HG02759 (cell line): ENCODE measurements around the gene FAM32A.
A peak's percentile ranks its signal among the peaks of the same experiment; 100 is the strongest.

ENCODE experiments used
- ATAC-seq: cut with Tn5 transposase; IDR thresholded peaks from one replicate; pipeline ENCODE4 v1.9.1; 2021; ENCODE audit warnings: mild to moderate bottlenecking, moderate library complexity; ENCODE audit not compliant: unreplicated experiment

The FAM32A gene

DNA sequence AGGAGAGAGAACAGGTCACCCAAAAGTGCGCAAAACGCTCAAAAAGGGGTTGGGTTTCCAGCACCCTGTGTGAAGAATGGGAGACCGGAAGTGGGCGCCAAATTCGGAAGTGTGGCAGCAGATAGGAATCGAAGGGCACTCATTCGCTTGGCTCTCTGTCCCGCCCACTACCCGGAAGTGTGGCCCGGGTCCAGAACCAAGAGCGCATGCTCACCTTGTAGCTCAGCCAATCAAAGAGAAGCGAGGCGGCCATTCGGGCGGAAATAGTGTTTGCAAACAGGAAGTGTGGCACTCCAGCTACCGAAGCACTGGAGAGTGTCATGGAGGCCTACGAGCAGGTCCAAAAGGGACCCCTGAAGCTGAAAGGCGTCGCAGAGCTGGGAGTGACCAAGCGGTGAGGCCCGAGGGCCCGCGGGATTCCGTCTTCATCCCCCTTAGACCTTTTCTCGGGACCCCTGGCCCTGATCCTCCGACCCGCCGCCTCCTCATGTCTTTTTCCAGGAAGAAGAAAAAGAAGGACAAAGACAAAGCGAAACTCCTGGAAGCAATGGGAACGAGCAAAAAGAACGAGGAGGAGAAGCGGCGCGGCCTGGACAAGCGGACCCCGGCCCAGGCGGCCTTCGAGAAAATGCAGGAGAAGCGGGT, at the start of gene FAM32A:
Gene FAM32A, plus strand, starts transcription at position 288 of the 645 bp plus-strand sequence. Its CDS starts 33 bp downstream, at position 321.
- ATAC-seq: peak; percentile 91

DNA sequence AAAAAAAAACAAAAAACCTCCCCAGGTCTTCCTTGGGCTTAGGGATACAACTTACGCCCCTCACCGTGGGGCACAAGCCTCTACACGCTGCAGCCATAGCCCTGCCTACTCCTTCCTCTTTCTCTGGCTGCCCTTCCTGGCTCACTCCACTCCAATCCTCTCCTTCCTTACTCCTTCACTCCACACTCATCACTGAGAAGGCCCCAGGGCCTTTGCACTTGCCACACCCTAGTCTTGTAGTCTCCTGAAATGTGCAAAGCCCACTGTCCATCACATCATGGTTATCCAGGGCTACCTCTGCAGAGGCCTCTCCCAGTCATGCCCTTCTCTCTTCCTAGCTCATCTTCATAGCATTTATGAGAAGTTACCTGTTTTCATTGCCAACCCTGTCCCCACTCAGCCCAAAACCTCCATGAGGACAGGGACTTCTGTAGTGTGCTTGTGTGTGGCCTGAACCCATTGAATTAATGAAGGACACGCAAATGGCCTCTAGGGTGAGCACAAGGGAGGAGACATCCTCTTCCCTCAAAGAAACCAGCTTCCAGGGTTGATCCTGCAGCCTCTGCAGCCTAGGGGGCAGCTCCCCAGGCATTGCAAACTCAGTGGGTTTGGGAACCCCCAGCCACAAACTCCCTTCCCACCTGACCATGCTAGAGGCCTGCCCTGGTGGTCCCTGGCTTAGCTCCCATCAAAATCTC, 49.6 kb upstream of the FAM32A start:
- no peak for ATAC-seq

DNA sequence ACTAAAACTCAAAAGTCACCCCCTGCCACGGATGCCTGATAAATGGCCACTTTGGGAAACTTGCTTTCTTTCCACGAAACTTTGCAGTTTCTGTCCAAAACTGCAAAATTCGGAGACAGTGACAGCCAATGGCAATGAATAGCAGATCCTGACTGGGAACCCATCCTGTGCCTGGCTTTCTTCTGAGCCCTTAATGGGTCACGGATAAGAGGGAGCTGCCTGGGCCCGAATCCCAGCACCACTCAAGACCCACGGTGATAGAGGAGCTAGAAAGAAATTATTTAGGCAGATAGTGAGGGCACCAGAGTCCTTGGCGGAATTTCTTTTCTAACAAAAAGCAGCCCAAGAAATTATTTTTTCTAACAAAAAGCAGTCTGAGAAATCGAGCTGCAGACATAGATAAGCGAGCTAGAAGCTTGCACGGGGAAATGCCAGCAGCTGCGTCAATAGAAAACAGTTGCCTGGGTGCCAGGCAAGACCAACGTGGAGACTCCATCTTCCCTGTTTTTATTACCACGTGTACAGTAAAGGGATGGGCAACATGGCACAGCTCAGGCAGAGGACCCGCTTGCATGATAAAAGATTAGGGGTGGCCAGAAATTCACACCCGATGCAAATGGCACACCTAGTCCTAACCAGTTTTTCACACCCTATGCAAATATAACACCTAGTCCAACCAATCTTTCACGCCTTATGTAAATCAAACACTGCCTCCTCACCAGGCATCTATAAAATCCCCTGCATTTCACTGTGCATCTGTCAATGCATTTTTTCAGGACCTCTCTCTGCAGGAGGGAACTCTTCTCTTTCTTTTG, 48.8 kb upstream of the FAM32A start:
- ATAC-seq: no peak

- peak; percentile 35 for ATAC-seq
These were observed 45.5 kb upstream of the FAM32A start for GRCh38 chr19:16139752-16140151.

- peak; percentile 48 for ATAC-seq
These were observed 44.2 kb upstream of the FAM32A start for GRCh38 chr19:16141043-16141442.

DNA sequence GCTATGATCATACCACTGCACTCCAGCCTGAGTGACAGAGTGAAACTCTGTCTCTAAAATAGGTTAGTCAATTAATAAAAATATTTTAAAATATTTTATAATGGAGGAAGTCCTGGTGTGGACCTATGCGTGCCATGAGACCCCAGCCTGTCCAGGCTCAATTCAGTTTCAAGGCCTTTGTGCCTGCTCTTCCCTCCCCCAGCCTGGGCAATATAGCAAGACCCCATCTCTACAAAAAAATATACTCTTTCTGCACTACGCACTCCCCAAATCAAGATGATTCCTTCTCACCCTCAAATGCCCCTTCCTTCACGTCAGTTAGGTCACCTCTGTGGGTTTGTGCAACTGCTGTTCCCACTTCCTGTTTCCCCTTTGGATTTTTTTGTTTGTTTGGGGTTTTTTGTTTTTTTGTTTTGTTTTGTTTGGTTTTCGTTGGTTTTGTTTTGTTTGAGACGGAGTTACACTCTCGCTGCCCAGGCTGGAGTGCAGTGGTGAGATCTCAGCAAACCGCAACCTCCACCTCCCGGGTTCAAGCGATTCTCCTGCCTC, 43.1 kb upstream of the FAM32A start:
- no peak for ATAC-seq

GRCh38 chr19:16143399-16144215, 41.6 kb upstream of the FAM32A start, which contains the start of gene HSH2D:
Gene HSH2D (plus strand): TSS chr19:16143685. CDS start chr19:16148751, 5,066 bp downstream.
- peak; percentile 62 for ATAC-seq

- no peak for ATAC-seq
These were observed 41.0 kb upstream of the FAM32A start for GRCh38 chr19:16144216-16144581.

GRCh38 chr19:16146112-16146511, 39.1 kb upstream of the FAM32A start:
- ATAC-seq: no peak

DNA sequence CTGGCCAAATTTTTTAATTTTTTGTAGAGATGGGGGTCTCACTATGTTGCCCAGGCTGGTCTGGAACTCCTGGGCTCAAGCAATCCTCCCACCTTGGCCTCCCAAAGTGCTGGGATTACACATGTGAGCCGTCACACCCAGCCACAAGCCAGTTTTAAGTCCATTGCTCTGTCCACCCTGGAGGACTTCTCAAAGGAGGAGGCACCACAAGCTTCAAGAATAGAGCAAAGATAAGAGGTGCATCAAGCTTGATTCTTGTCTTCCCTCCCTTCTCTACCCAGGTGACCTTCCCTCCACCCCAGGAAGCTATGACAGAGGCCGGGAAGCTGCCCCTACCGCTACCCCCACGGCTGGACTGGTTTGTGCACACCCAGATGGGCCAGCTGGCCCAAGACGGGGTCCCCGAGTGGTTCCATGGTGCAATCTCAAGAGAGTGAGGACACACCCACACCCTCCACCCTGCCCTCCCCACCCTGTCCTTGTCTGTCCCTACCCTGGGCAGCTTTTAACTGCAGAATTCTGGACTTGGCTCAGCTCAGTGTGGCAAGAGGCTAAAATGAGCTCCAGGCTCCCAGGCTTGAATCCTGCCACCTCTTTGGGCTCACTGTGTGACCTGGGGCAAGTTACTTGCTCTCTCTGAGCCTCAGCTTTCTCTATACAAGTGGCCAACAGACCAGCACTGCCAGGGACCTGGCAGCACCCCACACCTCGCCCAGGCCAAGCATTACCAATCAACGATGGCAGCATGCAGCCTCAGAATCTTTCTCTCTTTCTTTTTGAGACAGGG, 36.6 kb upstream of the FAM32A start:
- no peak for ATAC-seq

DNA sequence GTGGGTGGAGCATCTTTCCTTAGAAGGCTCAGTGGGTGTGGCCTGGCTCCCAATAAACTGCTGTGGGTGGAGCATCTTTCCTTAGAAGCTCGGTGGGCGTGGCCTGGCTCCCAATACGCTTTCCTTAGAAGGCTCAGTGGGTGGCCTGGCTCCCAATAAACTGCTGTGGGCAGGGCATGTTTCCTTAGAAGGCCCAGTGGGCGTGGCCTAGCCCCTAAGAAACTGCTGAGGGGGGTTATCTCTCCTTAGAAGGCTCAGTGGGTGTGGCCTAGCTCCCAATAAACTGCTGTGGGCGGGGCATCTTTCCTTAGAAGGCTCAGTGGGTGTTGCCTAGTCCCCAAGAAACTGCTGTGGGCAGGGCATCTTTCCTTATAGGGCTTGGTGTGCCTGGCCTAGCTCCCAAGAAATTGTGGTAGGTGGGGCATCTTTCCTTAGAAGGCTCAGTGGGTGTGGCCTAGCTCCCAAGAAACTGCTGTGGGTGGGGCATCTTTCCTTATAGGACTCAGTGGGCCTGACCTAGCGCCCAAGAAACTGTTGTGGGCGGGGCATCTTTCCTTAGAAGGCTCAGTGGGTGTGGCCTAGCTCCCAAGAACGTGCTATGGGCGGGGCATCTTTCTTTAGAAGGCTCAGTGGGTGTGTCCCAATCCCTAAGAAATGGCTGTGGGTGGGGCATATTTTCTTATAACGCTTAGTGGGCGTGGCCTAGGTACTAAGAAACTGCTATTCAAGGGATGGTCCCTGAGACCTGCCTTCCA, 31.5 kb upstream of the FAM32A start:
- no peak for ATAC-seq

GRCh38 chr19:16154557-16154956, 30.7 kb upstream of the FAM32A start:
- ATAC-seq: no peak

GRCh38 chr19:16155128-16155527, 30.1 kb upstream of the FAM32A start:
- no peak for ATAC-seq

- ATAC-seq: no peak
These were observed 28.3 kb upstream of the FAM32A start for GRCh38 chr19:16156904-16157303.

GRCh38 chr19:16157601-16158000, 27.6 kb upstream of the FAM32A start:
- ATAC-seq: no peak

- no peak for ATAC-seq
These were observed 25.6 kb upstream of the FAM32A start for GRCh38 chr19:16159655-16160054.

- ATAC-seq: no peak
These were observed 24.7 kb upstream of the FAM32A start for GRCh38 chr19:16160445-16160942.

DNA sequence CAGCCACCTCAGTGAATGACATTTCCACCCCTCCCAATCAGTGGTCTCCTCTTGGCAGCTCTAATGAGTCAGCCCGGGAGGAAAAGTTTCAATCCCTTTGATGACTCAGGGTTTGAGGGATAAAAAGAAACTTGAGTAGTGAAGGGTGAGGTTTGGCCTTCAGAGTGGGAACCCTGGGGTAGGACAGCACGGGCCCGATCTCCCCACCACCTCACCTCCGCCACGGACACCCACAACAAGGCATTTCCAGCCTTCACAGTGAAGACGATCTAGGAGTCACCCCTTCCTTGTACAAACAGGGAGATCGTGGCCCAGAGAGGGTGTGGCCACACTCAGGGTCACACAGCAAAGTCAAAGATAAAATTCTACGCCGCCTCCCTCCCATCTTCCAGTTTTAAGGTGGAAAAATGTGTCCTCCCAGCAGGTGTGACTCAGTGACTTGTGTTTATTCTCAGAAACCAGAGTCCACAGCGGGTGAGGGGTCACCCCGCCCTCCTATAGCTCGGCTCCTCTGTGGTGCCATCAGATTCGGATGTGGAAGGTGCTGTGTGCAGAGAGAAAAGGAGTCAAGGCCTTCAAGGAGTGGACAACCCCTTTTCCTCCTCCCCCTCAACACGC, 24.2 kb upstream of the FAM32A start:
- ATAC-seq: no peak
